Ammon's horn (tissue), 1 donor: ENCODE measurements around the gene FGF1.
"Not testable (repeated sequence)": the region's sequence is repeated elsewhere in the genome, so short reads cannot be mapped to it uniquely, and the experiment has no call there.

Experiments
- DNase-seq: peaks from one replicate; pipeline ENCODE4 v3.0.0-alpha.2; 2016; ENCODE audit warnings: low spot score

FGF1 gene

GRCh38 chr5:142668336-142668735 lies 17.6 kb downstream of the FGF1 start:
- no peak for DNase-seq

DNA sequence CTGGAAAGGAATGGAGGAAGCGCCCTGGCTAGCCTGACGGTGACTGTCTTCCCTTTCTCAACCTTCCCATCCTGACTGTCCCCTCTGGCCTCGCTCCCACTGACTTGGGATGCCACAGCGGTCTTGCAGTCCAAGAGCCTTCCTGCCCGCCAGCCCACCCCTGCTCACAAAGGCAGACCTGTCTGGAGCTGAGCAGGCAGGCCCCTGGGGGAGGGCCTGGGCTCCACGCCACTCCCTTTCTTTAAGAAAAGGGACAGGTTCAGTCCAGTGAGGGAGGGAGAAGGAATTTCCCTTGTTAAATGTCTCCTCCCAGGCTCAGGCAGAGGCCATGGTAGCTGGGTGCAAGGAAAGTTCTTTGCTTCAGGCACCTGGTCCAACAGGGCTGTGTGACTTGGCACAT lies 18.1 kb downstream of the FGF1 start:
- no peak for DNase-seq

DNA sequence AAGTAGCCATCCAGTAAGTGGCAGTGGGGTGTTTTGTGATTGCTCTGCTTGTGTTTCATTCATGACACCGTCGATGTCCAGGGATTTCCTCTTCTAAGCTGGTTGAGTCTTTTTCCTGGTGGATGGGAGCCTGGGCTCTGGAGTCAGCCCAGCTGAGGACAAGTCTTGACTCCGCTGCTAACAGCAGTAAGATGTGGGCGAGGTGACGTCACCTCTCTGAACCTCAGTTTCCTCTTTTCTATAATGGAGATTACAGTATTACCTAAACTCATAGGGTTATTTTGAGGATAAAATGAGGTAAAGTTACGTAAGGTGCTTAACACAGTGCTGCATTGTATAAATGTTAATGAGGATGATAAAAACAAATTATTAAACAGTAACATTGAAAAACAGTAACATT lies 21.3 kb downstream of the FGF1 start:
- DNase-seq: no peak

GRCh38 chr5:142664067-142664466 lies 21.8 kb downstream of the FGF1 start:
- no peak for DNase-seq

- no peak for DNase-seq
Measured at GRCh38 chr5:142663246-142663645, 22.6 kb downstream of the FGF1 start.

GRCh38 chr5:142661957-142662356 lies 23.9 kb downstream of the FGF1 start:
- DNase-seq: no peak

DNA sequence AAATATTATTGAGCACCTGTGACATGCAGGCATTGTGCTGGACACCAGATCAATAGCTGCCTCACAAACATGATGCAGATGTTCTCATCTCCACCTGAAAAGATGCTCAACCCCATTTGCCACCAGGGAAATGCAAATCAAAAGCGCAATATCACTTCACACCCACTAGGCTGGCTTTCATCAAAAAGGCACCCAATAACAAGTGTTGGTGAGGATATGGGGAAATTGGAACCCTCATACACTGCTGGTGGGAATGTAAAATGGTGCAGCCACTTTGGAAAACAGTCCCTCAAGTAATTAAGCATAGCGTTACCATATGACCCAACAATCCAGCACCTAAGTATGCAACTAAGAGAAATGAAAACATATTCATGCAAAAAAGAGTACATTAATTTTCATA lies 24.7 kb downstream of the FGF1 start:
- DNase-seq: no peak

GRCh38 chr5:142660731-142661130 lies 25.2 kb downstream of the FGF1 start:
- no peak for DNase-seq

DNA sequence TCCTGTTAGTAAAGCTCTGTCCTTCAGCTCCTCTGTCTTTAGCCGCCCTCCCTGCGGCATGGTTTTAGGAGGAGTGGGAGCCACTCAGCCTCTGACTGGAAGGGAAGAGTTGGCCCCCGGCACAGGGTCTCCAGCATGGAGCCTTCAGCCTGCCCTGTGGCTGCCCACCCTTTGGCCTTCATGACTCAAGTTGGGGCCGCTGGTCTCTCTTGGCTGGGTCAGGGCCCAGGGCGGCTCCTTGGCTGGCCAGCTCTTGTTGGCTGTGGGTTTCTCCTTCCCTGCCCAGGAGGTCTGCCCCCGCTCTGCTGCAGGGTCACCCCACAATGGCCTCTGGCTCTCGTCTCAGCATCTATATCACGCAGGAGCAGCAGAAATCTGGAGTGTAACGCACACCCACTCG lies 25.7 kb downstream of the FGF1 start:
- DNase-seq: no peak

DNA sequence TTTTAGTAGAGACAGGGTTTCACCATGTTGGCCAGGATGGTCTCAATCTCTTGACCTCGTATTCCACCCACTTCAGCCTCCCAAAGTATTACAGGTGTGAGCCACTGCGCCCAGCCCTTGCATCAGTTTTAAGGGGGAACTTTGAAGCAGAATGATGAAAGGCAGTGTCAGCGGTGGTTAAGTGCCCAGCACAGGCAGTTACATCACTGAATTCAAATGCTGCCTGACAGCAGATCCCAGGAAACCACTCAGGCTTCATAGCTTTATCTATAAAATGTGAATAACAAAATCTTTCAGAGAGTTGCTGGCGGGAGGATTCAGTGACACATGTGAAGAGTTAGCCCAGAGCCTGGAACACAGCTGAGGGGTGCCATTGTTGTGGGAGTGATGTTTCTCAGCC lies 26.5 kb downstream of the FGF1 start:
- no peak for DNase-seq

DNA sequence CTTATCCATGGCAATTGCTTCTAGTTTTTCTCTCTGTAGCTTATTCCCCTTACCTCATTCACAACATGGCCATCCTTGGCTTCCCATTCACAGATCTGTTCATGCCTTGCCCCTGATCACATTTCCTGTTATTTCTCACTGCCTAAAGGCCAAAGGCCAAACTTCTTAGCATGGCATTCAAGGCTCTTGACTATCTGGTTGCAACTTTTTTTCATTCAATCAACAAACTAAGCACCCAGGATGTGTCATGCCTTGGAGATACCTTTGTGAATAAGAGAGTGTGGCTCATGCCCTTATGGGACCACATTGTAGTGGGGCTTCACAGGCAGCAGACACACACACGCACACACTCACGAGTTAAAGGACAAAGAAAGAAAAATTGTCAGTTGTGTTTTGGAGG lies 27.6 kb downstream of the FGF1 start:
- no peak for DNase-seq

DNA sequence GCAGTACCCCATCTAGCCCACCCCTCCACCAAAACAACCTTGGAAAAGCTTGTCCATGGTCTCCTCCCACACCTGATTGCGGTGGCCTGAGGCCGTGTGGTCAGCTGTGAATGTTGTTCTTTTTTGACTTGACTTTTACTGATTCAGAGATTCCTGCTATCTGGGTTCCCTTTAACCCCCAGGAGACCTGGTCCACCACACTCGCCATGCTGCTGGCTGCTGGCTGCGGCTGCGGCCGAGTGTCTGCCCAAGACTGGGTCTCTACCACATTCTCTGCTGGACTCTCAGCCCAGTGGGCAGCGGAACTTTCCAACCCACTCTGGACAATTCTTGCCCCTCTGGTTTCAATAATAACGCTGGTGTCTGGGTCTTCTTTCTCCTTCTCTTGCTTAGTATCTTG lies 28.4 kb downstream of the FGF1 start:
- no peak for DNase-seq

DNA sequence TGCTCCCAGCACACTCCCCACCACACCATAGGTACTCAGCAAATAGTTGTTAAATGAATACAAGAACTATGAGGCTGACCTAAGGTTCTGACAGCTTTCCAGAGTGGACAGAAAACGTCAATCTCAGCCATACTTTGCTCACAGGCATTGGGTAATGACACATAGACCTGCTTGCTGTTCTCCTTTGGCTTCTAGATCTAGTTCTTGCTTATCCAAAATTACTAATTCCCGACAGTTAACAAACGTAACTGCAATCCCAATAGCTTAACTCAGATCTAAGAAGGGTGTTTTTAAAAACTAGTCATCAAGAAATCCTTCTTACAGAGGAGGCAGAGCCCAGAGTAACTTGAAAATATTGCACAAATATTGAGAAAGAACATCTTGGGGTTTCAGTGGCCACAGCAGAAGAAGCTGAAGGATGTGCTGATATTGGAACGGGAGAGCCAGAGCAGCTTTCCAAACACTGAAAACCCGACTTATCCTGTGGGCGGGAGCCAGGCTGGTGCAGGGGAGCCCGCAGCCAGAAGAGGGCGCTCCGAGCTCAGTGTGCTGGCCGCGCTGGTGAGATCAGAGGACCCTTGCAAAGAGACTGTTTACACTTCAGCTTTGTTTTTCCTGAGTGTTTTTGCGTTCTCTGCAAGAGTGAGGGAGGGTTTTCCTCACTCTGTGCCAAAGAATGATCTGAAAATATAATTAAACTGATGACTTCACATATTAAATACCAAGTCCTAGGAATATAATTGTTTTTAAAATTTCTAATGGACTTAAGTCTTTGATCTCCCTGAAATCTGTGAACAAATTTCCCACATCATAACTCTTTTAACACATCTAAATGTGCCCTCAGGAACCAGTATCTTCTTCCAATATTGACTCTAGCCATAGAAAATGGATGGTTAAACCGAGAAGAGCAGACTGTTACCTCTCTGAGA lies 30.3 kb downstream of the FGF1 start:
- peak; percentile 94 for DNase-seq

DNA sequence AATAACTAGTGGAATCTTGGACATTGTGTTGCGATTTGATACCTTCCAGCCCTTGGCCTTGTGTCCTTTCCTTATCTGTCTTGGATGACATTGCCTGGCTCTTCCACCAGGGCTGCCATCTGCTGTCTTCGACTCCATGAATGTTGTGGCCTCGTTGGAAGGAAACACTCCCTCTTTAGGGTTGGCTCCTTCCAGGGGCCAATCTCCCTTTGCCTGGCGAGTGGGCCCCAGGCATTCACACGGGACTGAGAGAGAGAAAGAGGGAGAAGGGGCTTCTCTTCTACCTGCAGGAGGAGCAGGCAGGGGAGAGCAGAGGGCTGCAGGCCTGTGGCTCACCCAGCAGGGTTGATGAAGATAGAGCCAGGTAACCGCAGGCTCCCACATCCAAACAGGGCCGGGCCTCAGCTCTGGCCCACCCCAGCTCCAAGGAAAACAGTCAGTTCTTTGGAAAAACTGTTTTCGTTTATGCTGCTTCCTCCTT lies 31.3 kb downstream of the FGF1 start:
- no peak for DNase-seq

GRCh38 chr5:142653321-142653720 lies 32.6 kb downstream of the FGF1 start:
- DNase-seq: no peak

DNA sequence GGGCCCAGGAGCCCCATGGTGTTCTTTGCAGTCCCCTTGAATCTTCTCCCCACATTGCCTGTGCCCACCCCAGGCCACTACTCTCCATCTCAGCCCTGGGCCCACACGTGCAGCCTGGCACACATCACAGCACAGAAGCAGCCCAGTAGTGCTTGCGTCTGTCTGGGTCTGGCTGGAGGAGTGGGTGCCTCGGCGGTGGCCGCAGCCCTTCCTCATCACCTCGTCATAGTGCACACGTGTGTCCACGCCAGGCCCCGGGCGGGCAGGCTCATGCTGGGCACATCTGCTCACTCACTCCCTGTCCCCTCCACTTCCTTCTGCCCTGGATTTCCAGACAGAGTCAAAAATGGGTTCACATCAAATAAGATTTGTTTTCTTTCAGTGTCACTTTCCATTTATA lies 33.3 kb downstream of the FGF1 start:
- DNase-seq: no peak

- no peak for DNase-seq
Measured at GRCh38 chr5:142650881-142651280, 35.0 kb downstream of the FGF1 start.

DNA sequence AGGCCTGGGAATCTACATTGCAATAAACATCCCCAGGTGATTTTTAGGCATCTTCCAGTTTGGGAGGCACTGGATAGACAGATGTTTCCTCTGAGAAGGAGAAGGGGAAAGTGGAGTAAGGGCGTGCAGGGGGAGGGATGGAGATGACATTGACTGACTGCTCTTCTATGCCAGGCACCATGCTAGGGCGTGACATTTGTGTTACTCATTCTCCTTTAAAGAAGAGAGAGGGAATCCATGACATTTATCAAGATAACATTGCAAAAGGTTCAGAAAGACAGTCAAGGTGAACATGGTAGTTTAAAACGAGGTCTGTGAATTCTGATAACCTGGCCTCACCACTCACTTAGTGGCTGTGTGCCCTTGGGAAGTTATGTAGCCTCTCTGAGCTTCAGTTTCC lies 35.8 kb downstream of the FGF1 start:
- DNase-seq: no peak

DNA sequence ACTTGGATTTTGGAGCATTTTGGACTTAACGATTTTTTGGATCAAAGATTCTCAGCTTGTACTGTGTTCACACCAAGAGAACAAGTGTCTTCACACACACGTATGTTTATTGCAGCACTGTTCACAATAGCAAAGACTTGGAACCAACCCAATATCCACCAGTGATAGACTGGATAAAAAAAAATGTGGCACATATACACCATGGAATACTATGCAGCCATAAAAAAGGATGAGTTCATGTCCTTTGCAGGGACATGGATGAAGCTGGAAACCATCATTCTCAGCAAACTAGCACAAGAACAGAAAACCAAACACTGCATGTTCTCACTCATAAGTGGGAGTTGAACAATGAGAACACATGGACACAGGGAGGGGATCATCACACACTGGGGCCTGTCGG lies 37.8 kb downstream of the FGF1 start:
- DNase-seq: not testable (repeated sequence)

DNA sequence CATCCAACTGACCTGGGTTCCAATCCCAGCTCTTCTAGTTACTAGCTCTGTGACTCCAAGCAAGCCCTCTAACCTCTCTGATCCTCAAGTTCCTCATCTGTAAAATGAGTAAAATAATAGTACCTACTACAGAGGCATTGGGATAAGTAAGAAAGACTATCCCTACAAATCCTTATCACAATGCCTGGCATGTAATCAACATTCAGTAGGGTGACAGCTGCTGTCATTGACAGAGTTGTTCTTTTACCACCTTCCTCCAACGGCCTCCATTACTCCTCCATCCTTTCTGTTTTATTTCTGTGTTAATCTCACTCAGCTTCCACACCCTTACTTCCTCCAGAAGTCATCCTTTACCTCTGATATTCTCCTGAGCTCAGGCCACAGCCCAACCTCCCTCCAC lies 40.4 kb downstream of the FGF1 start:
- DNase-seq: no peak

GRCh38 chr5:142644640-142645361 lies 41.1 kb downstream of the FGF1 start:
- DNase-seq: no peak

GRCh38 chr5:142644127-142644526 lies 41.8 kb downstream of the FGF1 start:
- DNase-seq: no peak

DNA sequence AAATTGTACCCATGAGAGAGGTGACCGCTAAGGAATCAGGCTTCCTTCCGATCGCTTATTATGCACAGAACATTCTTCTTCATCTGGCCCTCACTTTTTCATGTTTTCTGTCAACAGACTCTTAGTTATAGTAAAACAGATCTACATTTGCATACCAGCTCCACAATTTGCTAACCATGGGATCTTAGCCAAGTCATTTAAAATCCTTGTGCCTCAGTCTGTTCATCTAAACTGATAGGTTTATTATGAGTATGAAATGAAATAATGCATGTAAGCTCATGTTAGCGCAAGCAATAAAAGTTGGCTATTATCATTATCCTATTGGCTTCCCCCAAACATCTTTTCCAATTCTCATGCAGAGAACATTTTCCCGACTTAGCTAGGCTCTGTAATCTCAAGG lies 42.3 kb downstream of the FGF1 start:
- DNase-seq: no peak
